Liver (tissue), 9 donors: ENCODE results near the gene ANTXR2. TPM values are rescaled to one million over a fixed set of nuclear protein-coding genes. Genes with fewer than 3 reads are reported as not detected.

Experiments used
- DNase-seq: peaks from one replicate; pipeline ENCODE4 v3.0.0-alpha.2; 2017; ENCODE audit warnings: low spot score
- H3K27ac ChIP-seq, 2 donors: one replicate each; pipeline ENCODE4 v1.7.0; 2013; ENCODE audit warnings: inconsistent platforms in 2 of 2, low read length in 2 of 2, control low read depth in 1 of 2, low read depth in 1 of 2, mild to moderate bottlenecking in 1 of 2
- H3K27me3 ChIP-seq, 4 donors: one replicate each; pipeline versions ENCODE4 v1.6.1 to v1.7.0; 2013; ENCODE audit warnings: low read length in 3 of 4, inconsistent platforms in 1 of 4, mild to moderate bottlenecking in 1 of 4, moderate library complexity in 1 of 4; ENCODE audit not compliant: control insufficient read depth in 4 of 4, insufficient read depth in 4 of 4
- H3K36me3 ChIP-seq, 4 donors: one replicate each; pipeline versions ENCODE4 v1.6.1 to v1.7.0; 2013; ENCODE audit warnings: low read length in 3 of 4, mild to moderate bottlenecking in 3 of 4, low read depth in 1 of 4, moderate library complexity in 1 of 4; ENCODE audit not compliant: control insufficient read depth in 4 of 4, insufficient read depth in 3 of 4
- H3K4me1 ChIP-seq, 4 donors: one replicate each; pipeline versions ENCODE4 v1.6.1 to v1.7.0; 2013; ENCODE audit warnings: low read length in 3 of 4, mild to moderate bottlenecking in 3 of 4, moderate library complexity in 1 of 4; ENCODE audit not compliant: control insufficient read depth in 4 of 4, insufficient read depth in 4 of 4
- H3K4me3 ChIP-seq, 3 donors: one replicate each; pipeline versions ENCODE4 v1.6.1 to v1.7.0; 2013; ENCODE audit warnings: low read length in 3 of 3, control low read depth in 1 of 3, low read depth in 1 of 3, mild to moderate bottlenecking in 1 of 3
- H3K9ac ChIP-seq, 2 donors: one replicate each; pipeline ENCODE4 v1.7.0; 2013; ENCODE audit warnings: low read length in 2 of 2, mild to moderate bottlenecking in 2 of 2, moderate library complexity in 2 of 2, control low read depth in 1 of 2, low read depth in 1 of 2
- H3K9me3 ChIP-seq, 4 donors: one replicate each; pipeline versions ENCODE4 v1.6.1 to v1.7.0; 2013; ENCODE audit warnings: low read length in 3 of 4; ENCODE audit not compliant: control insufficient read depth in 4 of 4
- ATF3 ChIP-seq: IDR thresholded peaks from 2 replicates; pipeline ENCODE4 v1.6.1; 2016; ENCODE audit warnings: antibody characterized with exemption
- EGR1 ChIP-seq, 2 donors: IDR thresholded peaks; 2 replicates each; pipeline ENCODE4 v1.6.1; 2016 to 2018; ENCODE audit warnings: antibody characterized with exemption in 2 of 2, low read depth in 2 of 2
- FOXA1 ChIP-seq: IDR thresholded peaks from 2 replicates; pipeline ENCODE4 v1.6.1; 2016; ENCODE audit warnings: antibody characterized with exemption
- FOXA2 ChIP-seq: IDR thresholded peaks from 2 replicates; pipeline ENCODE4 v1.6.1; 2016; ENCODE audit warnings: antibody characterized with exemption
- GABPA ChIP-seq, 2 donors: IDR thresholded peaks in 1 of 2; conservative IDR thresholded peaks in 1 of 2; 2 replicates each; pipeline ENCODE4 v1.6.1; 2016; ENCODE audit warnings: antibody characterized with exemption in 2 of 2, mild to moderate bottlenecking in 1 of 2, moderate library complexity in 1 of 2
- HNF4A ChIP-seq, 2 donors: conservative IDR thresholded peaks; 2 replicates each; pipeline ENCODE4 v1.6.1; 2016; ENCODE audit warnings: antibody characterized with exemption in 2 of 2, mild to moderate bottlenecking in 2 of 2
- HNF4G ChIP-seq: IDR thresholded peaks from 2 replicates; pipeline ENCODE4 v1.6.1; 2016; ENCODE audit warnings: antibody characterized with exemption
- JUND ChIP-seq, 2 donors: IDR thresholded peaks; 2 replicates each; pipeline ENCODE4 v1.6.1; 2016; ENCODE audit warnings: antibody characterized with exemption in 2 of 2
- MAX ChIP-seq: IDR thresholded peaks from 2 replicates; pipeline ENCODE4 v1.6.1; 2016; ENCODE audit warnings: antibody characterized with exemption
- NR2F2 ChIP-seq: IDR thresholded peaks from 2 replicates; pipeline ENCODE4 v1.6.1; 2016; ENCODE audit warnings: antibody characterized with exemption
- RAD21 ChIP-seq, 2 donors: IDR thresholded peaks; 2 replicates each; pipeline ENCODE4 v1.6.1; 2016; ENCODE audit warnings: antibody characterized with exemption in 2 of 2, mild to moderate bottlenecking in 2 of 2
- RXRA ChIP-seq, 2 donors: IDR thresholded peaks; 2 replicates each; pipeline ENCODE4 v1.6.1; 2017 to 2018; ENCODE audit warnings: antibody characterized with exemption in 2 of 2, mild to moderate bottlenecking in 1 of 2
- SP1 ChIP-seq: IDR thresholded peaks from 2 replicates; pipeline ENCODE4 v1.6.1; 2018; ENCODE audit warnings: antibody characterized with exemption, mild to moderate bottlenecking
- TAF1 ChIP-seq: conservative IDR thresholded peaks from 2 replicates; pipeline ENCODE4 v1.6.1; 2016; ENCODE audit warnings: antibody characterized with exemption, mild to moderate bottlenecking
- YY1 ChIP-seq: IDR thresholded peaks from 2 replicates; pipeline ENCODE4 v1.6.1; 2016; ENCODE audit warnings: antibody characterized with exemption, mild to moderate bottlenecking
- WGBS: extraction: QIAGEN DNeasy Blood & Tissue Kit; methylation state at CpG from one replicate; pipeline ENCODE4 v1.1.7; 2013; 5-methylcytosine and 5-hydroxymethylcytosine counted together
- polyA plus RNA-seq, 2 donors: library from polyadenylated mRNA; stranded (reverse) in 1 of 2; unstranded in 1 of 2; fragments of 200-250 nt in 1 of 2; fragments of >200 nt in 1 of 2; fragmentation: Nextera tagmentation in 1 of 2; extraction: Ambion mirVana in 1 of 2; gene quantifications; one replicate each; pipeline versions ENCODE4 v1.2.1 to v1.2.3, GENCODE V29; 2013 to 2015
- total RNA-seq, 2 donors: library from RNA; depleted of rRNA; stranded (reverse); fragments of >200 nt; gene quantifications; one replicate each; pipeline ENCODE4 v1.2.3, GENCODE V29; 2014
- TF ChIP-seq, protein P1 (sequence below): IDR thresholded peaks from 2 replicates; pipeline ENCODE4 v1.6.1; 2016; ENCODE audit warnings: antibody characterized with exemption
- TF ChIP-seq, protein P2 (sequence below): IDR thresholded peaks from 2 replicates; pipeline ENCODE4 v1.6.1; 2016; ENCODE audit warnings: antibody characterized with exemption, mild to moderate bottlenecking
- TF ChIP-seq, protein P3 (sequence below): fragments of 150-350 bp; IDR thresholded peaks from 2 replicates; pipeline ENCODE4 v1.5.1; 2017; ENCODE audit warnings: improper control_type of control experiment, low read depth, low read length; ENCODE audit not compliant: missing input control
- donor health status: healthy.
- donor health status: healthy.
- donor health status: healthy.
- donor health status: healthy.
- donor health status: healthy.

Gene ANTXR2
- total and polyA plus RNA-seq, 4 donors, result 16.1 to 30.5 (median 21.3) TPM

DNA sequence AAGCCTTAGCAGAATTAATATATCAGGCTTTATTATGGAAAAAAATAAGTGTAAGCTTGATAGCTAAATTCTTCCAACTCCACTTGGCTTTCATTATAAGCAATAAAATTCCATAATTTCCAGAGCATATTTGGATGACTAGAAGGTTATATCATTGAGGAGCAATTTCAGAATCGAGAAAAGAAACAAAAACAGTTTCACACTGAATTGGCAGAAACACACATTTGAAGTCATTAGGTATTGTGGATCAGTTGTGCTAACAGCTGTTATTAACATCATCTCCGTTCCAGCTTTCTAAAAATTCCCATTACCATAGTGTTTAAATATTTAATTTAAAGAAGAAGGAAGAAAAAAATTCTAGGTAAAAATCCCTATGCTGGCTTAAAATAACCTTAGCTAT, 92.6 kb downstream of the ANTXR2 start:
- H3K27me3 ChIP-seq, result no peaks in the 10 kb centered on the region
- H3K36me3 ChIP-seq, result peaks cover 2 to 35% (median 20%) of the 10 kb centered on the region in 4 donors
- no peaks in the 10 kb centered on the region for H3K4me1 ChIP-seq
- no peak overlapping the region for H3K4me3 ChIP-seq
- 89% methylated on average over 2 of the region's 2 CpGs for WGBS
- TF ChIP-seq, protein P1, sequence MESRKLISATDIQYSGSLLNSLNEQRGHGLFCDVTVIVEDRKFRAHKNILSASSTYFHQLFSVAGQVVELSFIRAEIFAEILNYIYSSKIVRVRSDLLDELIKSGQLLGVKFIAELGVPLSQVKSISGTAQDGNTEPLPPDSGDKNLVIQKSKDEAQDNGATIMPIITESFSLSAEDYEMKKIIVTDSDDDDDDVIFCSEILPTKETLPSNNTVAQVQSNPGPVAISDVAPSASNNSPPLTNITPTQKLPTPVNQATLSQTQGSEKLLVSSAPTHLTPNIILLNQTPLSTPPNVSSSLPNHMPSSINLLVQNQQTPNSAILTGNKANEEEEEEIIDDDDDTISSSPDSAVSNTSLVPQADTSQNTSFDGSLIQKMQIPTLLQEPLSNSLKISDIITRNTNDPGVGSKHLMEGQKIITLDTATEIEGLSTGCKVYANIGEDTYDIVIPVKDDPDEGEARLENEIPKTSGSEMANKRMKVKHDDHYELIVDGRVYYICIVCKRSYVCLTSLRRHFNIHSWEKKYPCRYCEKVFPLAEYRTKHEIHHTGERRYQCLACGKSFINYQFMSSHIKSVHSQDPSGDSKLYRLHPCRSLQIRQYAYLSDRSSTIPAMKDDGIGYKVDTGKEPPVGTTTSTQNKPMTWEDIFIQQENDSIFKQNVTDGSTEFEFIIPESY, result no peak
- TF ChIP-seq TAF1, result no peak
- TF ChIP-seq, protein P2, sequence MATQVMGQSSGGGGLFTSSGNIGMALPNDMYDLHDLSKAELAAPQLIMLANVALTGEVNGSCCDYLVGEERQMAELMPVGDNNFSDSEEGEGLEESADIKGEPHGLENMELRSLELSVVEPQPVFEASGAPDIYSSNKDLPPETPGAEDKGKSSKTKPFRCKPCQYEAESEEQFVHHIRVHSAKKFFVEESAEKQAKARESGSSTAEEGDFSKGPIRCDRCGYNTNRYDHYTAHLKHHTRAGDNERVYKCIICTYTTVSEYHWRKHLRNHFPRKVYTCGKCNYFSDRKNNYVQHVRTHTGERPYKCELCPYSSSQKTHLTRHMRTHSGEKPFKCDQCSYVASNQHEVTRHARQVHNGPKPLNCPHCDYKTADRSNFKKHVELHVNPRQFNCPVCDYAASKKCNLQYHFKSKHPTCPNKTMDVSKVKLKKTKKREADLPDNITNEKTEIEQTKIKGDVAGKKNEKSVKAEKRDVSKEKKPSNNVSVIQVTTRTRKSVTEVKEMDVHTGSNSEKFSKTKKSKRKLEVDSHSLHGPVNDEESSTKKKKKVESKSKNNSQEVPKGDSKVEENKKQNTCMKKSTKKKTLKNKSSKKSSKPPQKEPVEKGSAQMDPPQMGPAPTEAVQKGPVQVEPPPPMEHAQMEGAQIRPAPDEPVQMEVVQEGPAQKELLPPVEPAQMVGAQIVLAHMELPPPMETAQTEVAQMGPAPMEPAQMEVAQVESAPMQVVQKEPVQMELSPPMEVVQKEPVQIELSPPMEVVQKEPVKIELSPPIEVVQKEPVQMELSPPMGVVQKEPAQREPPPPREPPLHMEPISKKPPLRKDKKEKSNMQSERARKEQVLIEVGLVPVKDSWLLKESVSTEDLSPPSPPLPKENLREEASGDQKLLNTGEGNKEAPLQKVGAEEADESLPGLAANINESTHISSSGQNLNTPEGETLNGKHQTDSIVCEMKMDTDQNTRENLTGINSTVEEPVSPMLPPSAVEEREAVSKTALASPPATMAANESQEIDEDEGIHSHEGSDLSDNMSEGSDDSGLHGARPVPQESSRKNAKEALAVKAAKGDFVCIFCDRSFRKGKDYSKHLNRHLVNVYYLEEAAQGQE, result no peak
- TF ChIP-seq GABPA (IDR thresholded peaks at IDR 0.05 in 1 of 2, conservative IDR thresholded peaks at IDR 0.05 in 1 of 2), result no peak
- no peak for TF ChIP-seq FOXA2
- no peak for TF ChIP-seq RAD21 (IDR thresholded peaks at IDR 0.05)
- TF ChIP-seq HNF4G, result no peak
- no peak for TF ChIP-seq HNF4A (conservative IDR thresholded peaks at IDR 0.05)
- no peak for TF ChIP-seq EGR1 (IDR thresholded peaks at IDR 0.05; ENCODE audit: low read depth in 2 of 2)
- TF ChIP-seq, protein P3, sequence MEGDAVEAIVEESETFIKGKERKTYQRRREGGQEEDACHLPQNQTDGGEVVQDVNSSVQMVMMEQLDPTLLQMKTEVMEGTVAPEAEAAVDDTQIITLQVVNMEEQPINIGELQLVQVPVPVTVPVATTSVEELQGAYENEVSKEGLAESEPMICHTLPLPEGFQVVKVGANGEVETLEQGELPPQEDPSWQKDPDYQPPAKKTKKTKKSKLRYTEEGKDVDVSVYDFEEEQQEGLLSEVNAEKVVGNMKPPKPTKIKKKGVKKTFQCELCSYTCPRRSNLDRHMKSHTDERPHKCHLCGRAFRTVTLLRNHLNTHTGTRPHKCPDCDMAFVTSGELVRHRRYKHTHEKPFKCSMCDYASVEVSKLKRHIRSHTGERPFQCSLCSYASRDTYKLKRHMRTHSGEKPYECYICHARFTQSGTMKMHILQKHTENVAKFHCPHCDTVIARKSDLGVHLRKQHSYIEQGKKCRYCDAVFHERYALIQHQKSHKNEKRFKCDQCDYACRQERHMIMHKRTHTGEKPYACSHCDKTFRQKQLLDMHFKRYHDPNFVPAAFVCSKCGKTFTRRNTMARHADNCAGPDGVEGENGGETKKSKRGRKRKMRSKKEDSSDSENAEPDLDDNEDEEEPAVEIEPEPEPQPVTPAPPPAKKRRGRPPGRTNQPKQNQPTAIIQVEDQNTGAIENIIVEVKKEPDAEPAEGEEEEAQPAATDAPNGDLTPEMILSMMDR, result no peak
- TF ChIP-seq SP1, result no peak
- no peak for TF ChIP-seq YY1
- no peak for TF ChIP-seq JUND (IDR thresholded peaks at IDR 0.05)
- no peak for TF ChIP-seq FOXA1
- no peak for TF ChIP-seq NR2F2
- no peak for TF ChIP-seq ATF3
- TF ChIP-seq MAX, result no peak
- TF ChIP-seq RXRA (IDR thresholded peaks at IDR 0.05), result no peak
- H3K27ac ChIP-seq, result no peak overlapping the region
- no peak for DNase-seq
- no peak overlapping the region for H3K9ac ChIP-seq
- no peaks in the 10 kb centered on the region for H3K9me3 ChIP-seq
